ENCODE measurements around the gene GSK3B. TPM values are rescaled to one million over a fixed set of nuclear protein-coding genes. Genes with fewer than 3 reads are reported as not detected.

GSK3B gene
- total and polyA plus RNA-seq, 2 experiments from 2014 or later, result 29.0 to 45.3 TPM

DNA sequence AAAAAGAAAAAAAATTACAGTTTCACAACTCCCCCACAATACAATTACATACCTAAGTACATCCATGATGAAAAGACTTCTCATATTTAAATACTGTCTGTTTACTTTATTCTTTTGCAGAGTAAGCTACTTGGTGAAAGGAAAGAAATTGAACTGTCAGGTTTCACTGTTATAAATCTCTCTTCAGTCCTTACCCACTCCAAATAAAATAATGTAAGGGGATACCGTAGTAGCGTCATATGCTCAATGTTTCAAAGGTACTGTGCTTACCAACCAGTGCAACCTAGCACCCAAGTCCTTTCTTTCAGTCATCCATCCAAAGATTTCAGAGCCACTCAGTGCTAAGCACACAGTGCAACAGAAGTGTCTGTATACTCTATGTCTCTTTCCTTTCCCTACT, 13.4 kb downstream of the GSK3B start (continued):
- TF ChIP-seq, protein P1, sequence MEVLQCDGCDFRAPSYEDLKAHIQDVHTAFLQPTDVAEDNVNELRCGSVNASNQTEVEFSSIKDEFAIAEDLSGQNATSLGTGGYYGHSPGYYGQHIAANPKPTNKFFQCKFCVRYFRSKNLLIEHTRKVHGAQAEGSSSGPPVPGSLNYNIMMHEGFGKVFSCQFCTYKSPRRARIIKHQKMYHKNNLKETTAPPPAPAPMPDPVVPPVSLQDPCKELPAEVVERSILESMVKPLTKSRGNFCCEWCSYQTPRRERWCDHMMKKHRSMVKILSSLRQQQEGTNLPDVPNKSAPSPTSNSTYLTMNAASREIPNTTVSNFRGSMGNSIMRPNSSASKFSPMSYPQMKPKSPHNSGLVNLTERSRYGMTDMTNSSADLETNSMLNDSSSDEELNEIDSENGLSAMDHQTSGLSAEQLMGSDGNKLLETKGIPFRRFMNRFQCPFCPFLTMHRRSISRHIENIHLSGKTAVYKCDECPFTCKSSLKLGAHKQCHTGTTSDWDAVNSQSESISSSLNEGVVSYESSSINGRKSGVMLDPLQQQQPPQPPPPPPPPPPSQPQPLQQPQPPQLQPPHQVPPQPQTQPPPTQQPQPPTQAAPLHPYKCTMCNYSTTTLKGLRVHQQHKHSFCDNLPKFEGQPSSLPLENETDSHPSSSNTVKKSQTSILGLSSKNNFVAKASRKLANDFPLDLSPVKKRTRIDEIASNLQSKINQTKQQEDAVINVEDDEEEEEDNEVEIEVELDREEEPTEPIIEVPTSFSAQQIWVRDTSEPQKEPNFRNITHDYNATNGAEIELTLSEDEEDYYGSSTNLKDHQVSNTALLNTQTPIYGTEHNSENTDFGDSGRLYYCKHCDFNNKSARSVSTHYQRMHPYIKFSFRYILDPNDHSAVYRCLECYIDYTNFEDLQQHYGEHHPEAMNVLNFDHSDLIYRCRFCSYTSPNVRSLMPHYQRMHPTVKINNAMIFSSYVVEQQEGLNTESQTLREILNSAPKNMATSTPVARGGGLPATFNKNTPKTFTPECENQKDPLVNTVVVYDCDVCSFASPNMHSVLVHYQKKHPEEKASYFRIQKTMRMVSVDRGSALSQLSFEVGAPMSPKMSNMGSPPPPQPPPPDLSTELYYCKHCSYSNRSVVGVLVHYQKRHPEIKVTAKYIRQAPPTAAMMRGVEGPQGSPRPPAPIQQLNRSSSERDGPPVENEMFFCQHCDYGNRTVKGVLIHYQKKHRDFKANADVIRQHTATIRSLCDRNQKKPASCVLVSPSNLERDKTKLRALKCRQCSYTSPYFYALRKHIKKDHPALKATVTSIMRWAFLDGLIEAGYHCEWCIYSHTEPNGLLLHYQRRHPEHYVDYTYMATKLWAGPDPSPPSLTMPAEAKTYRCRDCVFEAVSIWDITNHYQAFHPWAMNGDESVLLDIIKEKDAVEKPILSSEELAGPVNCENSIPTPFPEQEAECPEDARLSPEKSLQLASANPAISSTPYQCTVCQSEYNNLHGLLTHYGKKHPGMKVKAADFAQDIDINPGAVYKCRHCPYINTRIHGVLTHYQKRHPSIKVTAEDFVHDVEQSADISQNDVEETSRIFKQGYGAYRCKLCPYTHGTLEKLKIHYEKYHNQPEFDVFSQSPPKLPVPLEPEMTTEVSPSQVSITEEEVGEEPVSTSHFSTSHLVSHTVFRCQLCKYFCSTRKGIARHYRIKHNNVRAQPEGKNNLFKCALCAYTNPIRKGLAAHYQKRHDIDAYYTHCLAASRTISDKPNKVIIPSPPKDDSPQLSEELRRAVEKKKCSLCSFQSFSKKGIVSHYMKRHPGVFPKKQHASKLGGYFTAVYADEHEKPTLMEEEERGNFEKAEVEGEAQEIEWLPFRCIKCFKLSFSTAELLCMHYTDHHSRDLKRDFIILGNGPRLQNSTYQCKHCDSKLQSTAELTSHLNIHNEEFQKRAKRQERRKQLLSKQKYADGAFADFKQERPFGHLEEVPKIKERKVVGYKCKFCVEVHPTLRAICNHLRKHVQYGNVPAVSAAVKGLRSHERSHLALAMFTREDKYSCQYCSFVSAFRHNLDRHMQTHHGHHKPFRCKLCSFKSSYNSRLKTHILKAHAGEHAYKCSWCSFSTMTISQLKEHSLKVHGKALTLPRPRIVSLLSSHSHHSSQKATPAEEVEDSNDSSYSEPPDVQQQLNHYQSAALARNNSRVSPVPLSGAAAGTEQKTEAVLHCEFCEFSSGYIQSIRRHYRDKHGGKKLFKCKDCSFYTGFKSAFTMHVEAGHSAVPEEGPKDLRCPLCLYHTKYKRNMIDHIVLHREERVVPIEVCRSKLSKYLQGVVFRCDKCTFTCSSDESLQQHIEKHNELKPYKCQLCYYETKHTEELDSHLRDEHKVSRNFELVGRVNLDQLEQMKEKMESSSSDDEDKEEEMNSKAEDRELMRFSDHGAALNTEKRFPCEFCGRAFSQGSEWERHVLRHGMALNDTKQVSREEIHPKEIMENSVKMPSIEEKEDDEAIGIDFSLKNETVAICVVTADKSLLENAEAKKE (CRISPR knock-in tag; IDR thresholded peaks at IDR 0.05), result no peak
- TF ChIP-seq, protein P2, sequence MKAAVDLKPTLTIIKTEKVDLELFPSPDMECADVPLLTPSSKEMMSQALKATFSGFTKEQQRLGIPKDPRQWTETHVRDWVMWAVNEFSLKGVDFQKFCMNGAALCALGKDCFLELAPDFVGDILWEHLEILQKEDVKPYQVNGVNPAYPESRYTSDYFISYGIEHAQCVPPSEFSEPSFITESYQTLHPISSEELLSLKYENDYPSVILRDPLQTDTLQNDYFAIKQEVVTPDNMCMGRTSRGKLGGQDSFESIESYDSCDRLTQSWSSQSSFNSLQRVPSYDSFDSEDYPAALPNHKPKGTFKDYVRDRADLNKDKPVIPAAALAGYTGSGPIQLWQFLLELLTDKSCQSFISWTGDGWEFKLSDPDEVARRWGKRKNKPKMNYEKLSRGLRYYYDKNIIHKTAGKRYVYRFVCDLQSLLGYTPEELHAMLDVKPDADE (IDR thresholded peaks at IDR 0.05), result no peak
- TF ChIP-seq EZH2phosphoT487 (IDR thresholded peaks at IDR 0.05; ENCODE audit: unreplicated experiment), result no peak

DNA sequence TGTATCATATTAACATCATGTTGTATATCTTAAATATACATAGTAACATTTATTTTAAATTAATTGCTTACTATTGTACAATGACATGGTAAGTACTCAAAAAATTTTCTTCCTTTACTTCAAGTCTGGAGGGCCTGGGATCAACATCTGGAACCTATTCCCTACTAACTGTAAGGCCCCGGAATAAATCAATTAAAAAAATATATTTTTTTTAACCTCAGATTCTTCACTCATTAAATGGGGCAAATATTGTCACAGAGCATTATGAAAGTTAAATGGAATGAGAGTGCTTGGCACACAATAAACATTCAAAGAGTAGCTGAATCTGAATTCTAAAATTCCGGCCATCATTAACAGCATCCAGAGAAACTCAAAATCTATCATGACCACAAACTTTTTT, 16.5 kb downstream of the GSK3B start:
- Histone ChIP-seq H3K4me3 (no peak overlapping the region), H4K20me1 (replicated peaks; ENCODE audit: insufficient read depth) (peaks cover 46% of the 10 kb centered on the region), H3K9me2 (ENCODE audit: insufficient read depth) (no peaks in the 10 kb centered on the region), H3K36me3 (ENCODE audit: insufficient read depth) (no peaks in the 10 kb centered on the region), H3K27me3 (ENCODE audit: insufficient read depth) (no peaks in the 10 kb centered on the region), H3K4me1 (ENCODE audit: insufficient read depth) (peaks cover 4% of the 10 kb centered on the region), H3K27ac (ENCODE audit: low read depth) (no peak overlapping the region), H3K4me2 (no peak overlapping the region), H3K79me2 (replicated peaks; ENCODE audit: insufficient read depth) (peaks cover 100% of the 10 kb centered on the region), H3F3A (replicated peaks; ENCODE audit: low read depth) (no peaks in the 10 kb centered on the region), H2AFZ (no peak overlapping the region)
- Mint-ChIP-seq H3K9me3 (no peaks in the 10 kb centered on the region), H3K4me3 (no peak overlapping the region), H3K27me3 (ENCODE audit: insufficient read depth, low read depth, poor library complexity) (peaks cover 7% of the 10 kb centered on the region), H3K4me1 (peaks cover 3% of the 10 kb centered on the region; the same call in 2 of the 3 replicates), H3K27ac (no peak overlapping the region), H3K36me3 (ENCODE audit: low read depth) (peaks cover 12% of the 10 kb centered on the region; the same call in 2 of the 3 replicates)
- DNase-seq (ENCODE audit: low spot score) (no peak), ATAC-seq (no peak)
- TF ChIP-seq CTCF (conservative IDR thresholded peaks at IDR 0.05; ENCODE audit: low read depth in 2 of 2), result no peak
- TF ChIP-seq, protein P2 (IDR thresholded peaks at IDR 0.05), result no peak
- TF ChIP-seq, protein P1 (CRISPR knock-in tag; IDR thresholded peaks at IDR 0.05), result no peak

Data from GM23338 (cell line).